Activated gamma-delta T cell (primary cell): Measurements from ENCODE around the gene UNC80.

Experiments
- DNase-seq: peaks from one replicate; lab custom pipeline; 2025; lab: John Stamatoyannopoulos, UW

Gene UNC80

GRCh38 chr2:209913786-209914345 is 142.2 kb downstream of the UNC80 start:
- DNase-seq: no peak

GRCh38 chr2:209917154-209917771 is 145.6 kb downstream of the UNC80 start:
- no peak for DNase-seq

GRCh38 chr2:209918251-209918650 is 146.6 kb downstream of the UNC80 start:
- DNase-seq: no peak

GRCh38 chr2:209922116-209922515 is 150.5 kb downstream of the UNC80 start:
- DNase-seq: no peak

GRCh38 chr2:209929369-209929768 is 157.7 kb downstream of the UNC80 start:
- no peak for DNase-seq

- no peak for DNase-seq
These were observed 162.2 kb downstream of the UNC80 start for GRCh38 chr2:209933499-209934483.

GRCh38 chr2:209936106-209936666 is 164.6 kb downstream of the UNC80 start:
- DNase-seq: no peak

- no peak for DNase-seq
These were observed 166.3 kb downstream of the UNC80 start for GRCh38 chr2:209937893-209938292.

- no peak for DNase-seq
These were observed 167.3 kb downstream of the UNC80 start for GRCh38 chr2:209938906-209939305.

- DNase-seq: no peak
These were observed 169.3 kb downstream of the UNC80 start for GRCh38 chr2:209940936-209941335.

- DNase-seq: no peak
These were observed 170.8 kb downstream of the UNC80 start for GRCh38 chr2:209942426-209942825.

- no peak for DNase-seq
These were observed 171.4 kb downstream of the UNC80 start for GRCh38 chr2:209942936-209943605.

- DNase-seq: no peak
These were observed 172.1 kb downstream of the UNC80 start for GRCh38 chr2:209943776-209944175.

GRCh38 chr2:209946539-209946938 is 174.9 kb downstream of the UNC80 start:
- no peak for DNase-seq

GRCh38 chr2:209956271-209956670 is 184.6 kb downstream of the UNC80 start:
- no peak for DNase-seq

- no peak for DNase-seq
These were observed 186.4 kb downstream of the UNC80 start for GRCh38 chr2:209958016-209958415.

GRCh38 chr2:209960045-209960444 is 188.4 kb downstream of the UNC80 start:
- no peak for DNase-seq

- DNase-seq: no peak
These were observed 189.3 kb downstream of the UNC80 start for GRCh38 chr2:209960676-209961630.

GRCh38 chr2:209965723-209966122 is 194.1 kb downstream of the UNC80 start:
- no peak for DNase-seq

GRCh38 chr2:209969692-209970091 is 198.1 kb downstream of the UNC80 start:
- no peak for DNase-seq

- no peak for DNase-seq
These were observed 198.6 kb downstream of the UNC80 start for GRCh38 chr2:209970271-209970670.
